HEK293T (cell line): ENCODE data around the gene PFDN1.

Experiments used
- BHLHE40 ChIP-seq: fragments of 450-650 bp; IDR thresholded peaks from 2 replicates; pipeline ENCODE4 v1.6.1; 2016; ENCODE audit warnings: mild to moderate bottlenecking, moderate library complexity, borderline replicate concordance
- FOXM1 ChIP-seq: fragments of 450-650 bp; IDR thresholded peaks from 2 replicates; pipeline ENCODE4 v1.6.1; 2017; ENCODE audit warnings: mild to moderate bottlenecking, borderline replicate concordance
- ZNF384 ChIP-seq: fragments of 450-650 bp; IDR thresholded peaks from 2 replicates; pipeline ENCODE4 v1.6.1; 2016

DNA sequence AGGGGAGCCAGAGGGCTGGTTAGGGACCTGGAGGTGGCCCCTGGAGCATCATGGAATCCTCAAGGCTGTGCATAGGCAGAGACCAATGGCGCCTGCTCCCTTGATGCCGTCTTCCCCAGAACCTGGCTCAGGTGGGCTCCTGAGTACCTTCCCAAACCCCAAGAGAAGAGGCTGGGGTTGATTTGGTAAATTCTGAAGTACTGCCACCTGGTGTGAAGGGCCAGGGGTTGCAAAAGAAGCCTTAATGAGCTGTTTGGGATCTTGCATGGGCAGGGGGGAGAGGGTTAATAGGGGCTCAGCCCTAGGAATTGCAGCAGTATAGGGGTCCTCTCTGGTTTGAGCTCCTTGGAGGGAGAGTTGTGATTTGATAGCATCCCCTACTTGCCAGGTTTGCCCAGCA lies 75.9 kb downstream of the PFDN1 start:
- TF ChIP-seq BHLHE40: no peak
- TF ChIP-seq ZNF384: no peak
- no peak for TF ChIP-seq FOXM1
